HepG2 (cell line): ENCODE results near the gene PKP3. TPM values are rescaled to one million over a fixed set of nuclear protein-coding genes. Genes with fewer than 3 reads are reported as not detected.
A peak's percentile ranks its signal among the peaks of the same experiment; 100 is the strongest.

Experiments
- ELF3 ChIP-seq: IDR thresholded peaks from 2 replicates; pipeline ENCODE4 v1.6.1; 2016; ENCODE audit warnings: missing genetic modification reagents, missing compliant biosample characterization
- MED1 ChIP-seq: sonication (generic); formaldehyde crosslinking; IDR thresholded peaks from 2 replicates; pipeline ENCODE4 v1.4.0; 2020; ENCODE audit warnings: missing genetic modification reagents
- RAD51 ChIP-seq: fragments of 450-650 bp; IDR thresholded peaks from 2 replicates; pipeline ENCODE4 v1.6.1; 2016; ENCODE audit warnings: borderline replicate concordance
- SAP130 ChIP-seq: IDR thresholded peaks from 2 replicates; pipeline ENCODE4 v1.6.1; 2016; ENCODE audit warnings: low read depth
- UBTF ChIP-seq: sonication (generic); formaldehyde crosslinking; IDR thresholded peaks from 2 replicates; pipeline ENCODE4 v1.4.0; 2020; ENCODE audit warnings: mild to moderate bottlenecking, missing genetic modification reagents
- ZFP41 ChIP-seq: sonication (generic); formaldehyde crosslinking; IDR thresholded peaks from 2 replicates; pipeline ENCODE4 v1.4.0; 2020; ENCODE audit warnings: mild to moderate bottlenecking, missing genetic modification reagents, borderline replicate concordance
- ZFP91 ChIP-seq: sonication (generic); formaldehyde crosslinking; IDR thresholded peaks from 2 replicates; pipeline ENCODE4 v1.9.0; 2022; ENCODE audit warnings: missing genetic modification reagents, mild to moderate bottlenecking, borderline replicate concordance
- ZHX2 ChIP-seq, 2 experiments: sonication (generic) in 1 of 2; formaldehyde crosslinking in 1 of 2; IDR thresholded peaks; 2 replicates each; pipeline versions ENCODE4 v1.6.1 to v1.9.0; 2014 to 2022; ENCODE audit warnings: antibody characterized with exemption in 1 of 2, borderline replicate concordance in 1 of 2, inconsistent platforms in 1 of 2, low read depth in 1 of 2, missing genetic modification reagents in 1 of 2
- ZNF18 ChIP-seq: sonication (generic); formaldehyde crosslinking; IDR thresholded peaks from 2 replicates; pipeline ENCODE4 v1.8.0; 2022; ENCODE audit warnings: mild to moderate bottlenecking, missing genetic modification reagents; ENCODE audit not compliant: insufficient replicate concordance
- ZNF563 ChIP-seq: sonication (generic); formaldehyde crosslinking; IDR thresholded peaks from 2 replicates; pipeline ENCODE4 v1.8.0; 2022; ENCODE audit warnings: mild to moderate bottlenecking, moderate library complexity, missing genetic modification reagents
- polyA plus RNA-seq, 8 experiments: library from polyadenylated mRNA; depleted of rRNA in 3 of 8; stranded (reverse) in 7 of 8; unstranded in 1 of 8; fragments of >200 nt; fragmentation: Illumina TruSeq in 4 of 8; extraction: Trizol in 4 of 8; gene quantifications; 2 replicates each; pipeline versions ENCODE4 v1.2.1 to v1.2.3, GENCODE V29; 2011 to 2016; ENCODE audit warnings: low read depth in 4 of 8, missing spikeins in 1 of 8, mixed read lengths in 1 of 8; ENCODE audit not compliant: insufficient read depth in 1 of 8
- total RNA-seq, 5 experiments: library from RNA; depleted of rRNA; stranded (reverse); fragments of >200 nt; fragmentation: Illumina TruSeq; extraction: Trizol; gene quantifications; 2 replicates each; pipeline ENCODE4 v1.2.3, GENCODE V29; 2016; ENCODE audit warnings: low read depth in 1 of 5

The PKP3 gene
- total and polyA plus RNA-seq, 2 of the 13 experiments (the other 11 are each of a cell fraction or from before 2014, with no cell fraction given): 18.0 to 28.7 TPM

- peak; percentile 40; the same call in 1 of the 2 replicates for TF ChIP-seq UBTF (CRISPR knock-in tag)
- no peak for TF ChIP-seq ZHX2 (IDR thresholded peaks at IDR 0.05; ENCODE audit: low read depth)
- TF ChIP-seq ZHX2 (CRISPR knock-in tag; IDR thresholded peaks at IDR 0.05; ENCODE audit: borderline replicate concordance): 0 out of 2 replicates have a peak, but pooled peaks have one; percentile 33
- TF ChIP-seq MED1 (CRISPR knock-in tag): no peak
- no peak for TF ChIP-seq RAD51
- TF ChIP-seq ZFP91 (CRISPR knock-in tag): 0 out of 2 replicates have a peak, but pooled peaks have one; percentile 12
- TF ChIP-seq ZNF18 (CRISPR knock-in tag): no peak
- TF ChIP-seq ZFP41: no peak
- peak; percentile 75; the same call in 1 of the 2 replicates for TF ChIP-seq ZNF563
- TF ChIP-seq SAP130: 0 out of 2 replicates have a peak, but pooled peaks have one; percentile 10
- TF ChIP-seq ELF3 (CRISPR knock-in tag): 0 out of 2 replicates have a peak, but pooled peaks have one; percentile 29
Measured at GRCh38 chr11:416757-417621, 23.0 kb downstream of the PKP3 start (continued).
